ENCODE results near the gene PABPC1L.
A peak's percentile ranks its signal among the peaks of the same experiment; 100 is the strongest.

PABPC1L gene

DNA sequence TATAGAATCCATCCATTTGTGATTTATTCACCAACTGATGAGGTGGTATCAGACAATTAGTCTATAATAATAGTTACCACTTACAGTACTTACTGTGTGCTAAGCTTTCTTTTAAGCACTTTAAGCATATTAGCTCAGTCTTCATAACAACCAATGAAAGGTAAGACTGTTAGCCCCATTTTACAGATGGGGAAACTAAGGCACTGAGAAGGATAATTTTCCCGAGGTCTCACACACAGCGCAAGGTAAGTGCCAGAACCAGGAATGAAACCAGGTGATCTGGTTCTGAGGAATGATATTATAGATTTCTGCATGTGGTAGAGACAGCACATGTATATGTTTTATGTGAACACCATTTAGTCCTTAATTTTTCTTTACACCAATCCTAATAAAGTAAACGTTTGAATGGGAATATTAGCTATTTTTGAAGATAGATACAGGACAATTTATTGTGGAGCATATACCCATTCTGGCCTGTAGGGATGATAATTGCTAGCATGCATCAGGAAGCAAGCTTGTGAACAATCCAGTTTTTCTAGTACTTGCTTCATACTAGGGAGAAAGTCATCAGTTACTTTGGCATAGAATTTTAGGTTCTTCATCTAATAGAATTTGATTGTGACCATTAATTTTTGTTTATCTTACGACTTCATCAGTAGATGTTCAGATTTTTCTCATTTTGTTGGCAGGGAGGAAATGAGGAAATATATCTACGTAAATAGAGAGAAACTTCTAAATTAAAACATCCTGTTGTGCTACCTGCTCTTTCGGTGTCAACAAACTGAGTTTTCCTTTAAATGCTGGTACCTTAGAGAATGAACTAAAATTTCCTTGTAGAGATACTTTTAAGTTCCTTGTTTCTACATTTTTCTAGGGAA lies 21.4 kb upstream of the PABPC1L start:
- DNase-seq (ENCODE audit: low spot score in 2 of 2) (no peak), ATAC-seq (no peak)
- Mint-ChIP-seq H3K36me3 (peaks cover 70% of the 10 kb centered on the region), H3K9me3 (no peaks in the 10 kb centered on the region), H3K4me3 (peak overlapping the region; percentile 93), H3K27ac (peak overlapping the region; percentile 93), H3K4me1 (peaks cover 75% of the 10 kb centered on the region)

DNA sequence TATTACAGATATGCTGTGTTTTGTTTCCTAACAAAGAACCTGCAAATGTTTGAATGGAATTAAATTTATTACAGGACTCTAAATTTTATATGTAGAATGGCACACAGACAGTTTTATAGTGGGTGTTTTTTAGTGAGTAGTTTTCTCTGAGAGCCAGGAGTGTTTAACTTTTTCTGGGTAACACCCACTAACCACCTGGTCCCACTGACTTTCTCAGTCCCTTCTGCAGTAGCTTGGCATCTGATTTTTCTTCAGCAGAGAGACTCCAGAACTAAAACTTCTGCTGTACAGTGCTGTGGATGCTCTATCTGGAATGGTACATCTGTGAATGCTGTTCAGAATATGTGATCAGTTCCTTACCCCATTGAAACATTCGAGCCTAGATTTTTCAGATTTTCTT lies 18.0 kb upstream of the PABPC1L start:
- DNase-seq (ENCODE audit: low spot score in 2 of 2) (no peak), ATAC-seq (peak; percentile 47)
- Mint-ChIP-seq H3K27ac (peak overlapping the region; percentile 37), H3K4me1 (peaks cover 86% of the 10 kb centered on the region), H3K4me3 (no peak overlapping the region), H3K9me3 (no peaks in the 10 kb centered on the region), H3K36me3 (peaks cover 80% of the 10 kb centered on the region)

DNA sequence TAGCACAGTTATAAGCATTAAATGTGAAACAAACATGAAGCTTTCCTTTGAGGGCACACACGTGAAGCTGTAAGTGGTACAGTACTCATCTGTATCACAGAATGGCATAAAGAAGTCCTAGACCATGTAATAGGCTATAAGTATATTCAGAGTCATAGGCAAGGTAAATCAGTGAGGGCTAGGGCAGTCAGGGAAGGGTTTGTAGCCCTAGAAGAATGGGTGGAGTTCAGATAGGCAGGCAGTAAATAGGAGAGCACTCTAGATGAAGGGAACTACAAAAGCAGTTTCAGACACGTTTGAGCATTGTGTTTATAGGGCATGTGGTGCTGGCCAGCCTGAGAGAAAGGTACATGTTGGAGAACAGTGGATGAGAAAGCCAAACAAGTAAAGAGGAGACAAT lies 14.9 kb upstream of the PABPC1L start:
- H3K9me3 Mint-ChIP-seq: no peaks in the 10 kb centered on the region
- H3K4me1 Mint-ChIP-seq: peaks cover 78% of the 10 kb centered on the region
- peaks cover 71% of the 10 kb centered on the region for H3K36me3 Mint-ChIP-seq
- no peak overlapping the region for H3K4me3 Mint-ChIP-seq
- DNase-seq (ENCODE audit: low spot score in 2 of 2) (no peak), ATAC-seq (no peak)
- peak overlapping the region; percentile 67 for H3K27ac Mint-ChIP-seq

- H3K4me1 Mint-ChIP-seq: peaks cover 78% of the 10 kb centered on the region
- H3K9me3 Mint-ChIP-seq: no peaks in the 10 kb centered on the region
- ATAC-seq (no peak), DNase-seq (ENCODE audit: low spot score in 2 of 2) (no peak)
- peak overlapping the region; percentile 32 for H3K27ac Mint-ChIP-seq
- H3K36me3 Mint-ChIP-seq: peaks cover 66% of the 10 kb centered on the region
- no peak overlapping the region for H3K4me3 Mint-ChIP-seq
Measured at GRCh38 chr20:44896583-44896982, 13.3 kb upstream of the PABPC1L start.

DNA sequence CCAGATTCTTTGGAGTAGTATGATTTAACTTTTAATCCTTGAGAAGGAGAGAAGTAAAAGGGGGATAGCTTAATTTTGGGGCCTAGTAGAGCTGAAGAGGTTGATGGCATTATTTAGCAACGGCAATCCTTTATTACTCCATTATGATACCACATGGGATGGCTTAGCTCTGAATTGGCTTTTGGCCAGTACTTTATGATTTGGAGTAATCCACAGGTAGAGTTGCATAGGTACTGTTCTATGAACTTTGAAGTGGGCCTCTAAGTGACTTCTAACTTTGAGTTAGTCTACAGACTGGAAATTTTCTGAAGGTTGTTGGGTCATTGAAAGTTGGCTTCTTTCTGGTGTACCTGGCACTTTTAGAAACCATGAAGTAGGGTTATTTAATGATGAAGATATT lies 12.7 kb upstream of the PABPC1L start:
- no peak overlapping the region for H3K4me3 Mint-ChIP-seq
- peak overlapping the region; percentile 32 for H3K27ac Mint-ChIP-seq
- peaks cover 66% of the 10 kb centered on the region for H3K36me3 Mint-ChIP-seq
- H3K4me1 Mint-ChIP-seq: peaks cover 75% of the 10 kb centered on the region
- ATAC-seq (no peak), DNase-seq (ENCODE audit: low spot score in 2 of 2) (no peak)
- H3K9me3 Mint-ChIP-seq: no peaks in the 10 kb centered on the region

GRCh38 chr20:44900231-44900854 lies 9.5 kb upstream of the PABPC1L start:
- peak overlapping the region; percentile 19 for H3K4me3 Mint-ChIP-seq
- peaks cover 73% of the 10 kb centered on the region for H3K36me3 Mint-ChIP-seq
- H3K4me1 Mint-ChIP-seq: peaks cover 50% of the 10 kb centered on the region
- H3K9me3 Mint-ChIP-seq: no peaks in the 10 kb centered on the region
- H3K27ac Mint-ChIP-seq: peak overlapping the region; percentile 90
- peak; percentile 71 for ATAC-seq
- DNase-seq (ENCODE audit: low spot score in 2 of 2): no peak

DNA sequence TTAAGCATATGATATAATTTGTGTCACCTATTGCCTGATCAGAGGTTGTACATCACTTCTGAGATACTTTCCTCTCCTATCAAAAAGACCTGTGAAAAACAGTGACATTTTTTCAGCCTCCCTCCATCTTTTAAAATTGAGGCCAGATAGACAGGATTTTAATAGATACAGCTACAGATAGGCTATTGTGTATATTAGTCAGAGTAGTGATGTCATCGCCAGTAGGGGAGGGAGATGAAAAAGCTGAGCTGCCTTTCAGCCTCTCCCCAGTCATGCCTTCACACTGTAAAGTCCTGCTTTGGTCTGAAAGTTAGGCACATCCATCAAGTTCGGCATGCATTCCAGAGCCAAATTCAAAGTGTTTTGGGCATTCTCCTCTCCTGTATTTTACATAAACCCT lies 7.9 kb upstream of the PABPC1L start:
- Mint-ChIP-seq H3K36me3 (peaks cover 84% of the 10 kb centered on the region), H3K4me1 (peaks cover 33% of the 10 kb centered on the region), H3K27ac (peak overlapping the region; percentile 90), H3K9me3 (no peaks in the 10 kb centered on the region), H3K4me3 (no peak overlapping the region)
- ATAC-seq: peak; percentile 55
- DNase-seq (ENCODE audit: low spot score in 2 of 2): no peak

GRCh38 chr20:44904377-44904776 lies 5.5 kb upstream of the PABPC1L start:
- peaks cover 26% of the 10 kb centered on the region for H3K4me1 Mint-ChIP-seq
- no peak overlapping the region for H3K4me3 Mint-ChIP-seq
- H3K36me3 Mint-ChIP-seq: peaks cover 95% of the 10 kb centered on the region
- no peak overlapping the region for H3K27ac Mint-ChIP-seq
- no peaks in the 10 kb centered on the region for H3K9me3 Mint-ChIP-seq
- DNase-seq (ENCODE audit: low spot score in 2 of 2): no peak
- no peak for ATAC-seq

DNA sequence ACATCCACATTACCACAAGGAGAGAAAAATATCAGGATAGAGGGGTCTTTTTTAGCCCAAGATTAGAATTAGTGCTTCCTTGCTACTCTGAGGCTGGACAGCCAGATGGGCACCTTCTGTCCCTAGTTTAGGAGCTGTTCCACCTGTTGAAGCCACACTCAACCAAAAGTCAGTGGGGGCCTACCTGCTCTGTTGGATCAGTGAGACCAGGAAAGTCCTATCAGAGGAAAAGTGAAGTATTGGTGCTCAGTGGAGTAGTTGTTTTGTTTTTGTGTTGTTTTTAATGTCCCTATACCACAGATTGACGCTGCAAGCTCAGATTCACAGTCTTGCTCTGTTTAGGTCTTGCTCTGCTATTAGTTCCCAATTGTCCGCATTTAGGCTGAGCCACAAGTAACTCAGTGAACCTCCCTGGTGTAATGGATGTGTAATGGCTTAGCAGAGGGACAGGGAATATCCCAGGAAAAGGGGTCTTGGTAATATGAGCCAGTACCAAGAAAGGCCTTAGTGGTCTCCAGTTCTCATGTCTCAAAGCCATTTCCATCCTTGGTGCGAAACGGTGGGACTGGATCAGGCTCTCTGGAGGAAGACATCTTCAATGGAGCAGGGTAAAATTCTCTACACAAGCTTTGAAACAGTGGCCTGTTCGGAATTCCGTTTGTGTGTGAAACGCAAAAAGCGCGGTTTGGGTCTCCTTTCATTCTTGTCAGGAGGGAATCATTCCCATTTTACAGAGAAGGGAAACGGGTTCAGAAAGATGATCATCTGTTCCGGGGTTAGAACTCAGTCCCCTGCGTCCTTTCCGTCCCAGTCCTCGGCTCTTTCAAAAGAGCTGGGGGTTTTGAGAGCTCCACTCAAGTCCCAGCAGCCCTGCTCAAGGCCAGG lies 631 bp upstream of the PABPC1L start:
- H3K36me3 Mint-ChIP-seq: peaks cover 80% of the 10 kb centered on the region
- DNase-seq (ENCODE audit: low spot score in 2 of 2): no peak

GRCh38 chr20:44910690-44911262 lies 916 bp downstream of the PABPC1L start:
- H3K4me1 Mint-ChIP-seq: peaks cover 21% of the 10 kb centered on the region
- peak overlapping the region; percentile 83 for H3K4me3 Mint-ChIP-seq
- H3K9me3 Mint-ChIP-seq: no peaks in the 10 kb centered on the region
- peak overlapping the region; percentile 71 for H3K27ac Mint-ChIP-seq
- no peak for ATAC-seq
- DNase-seq (ENCODE audit: low spot score in 2 of 2): peak in 1 of 2 donors; percentile 53
- H3K36me3 Mint-ChIP-seq: peaks cover 76% of the 10 kb centered on the region

More for the DNA sequence above, 631 bp upstream of the PABPC1L start:
- Mint-ChIP-seq H3K4me1 (peaks cover 12% of the 10 kb centered on the region), H3K9me3 (no peaks in the 10 kb centered on the region), H3K27ac (peak overlapping the region; percentile 71), H3K4me3 (peak overlapping the region; percentile 83)
- no peak for ATAC-seq

DNA sequence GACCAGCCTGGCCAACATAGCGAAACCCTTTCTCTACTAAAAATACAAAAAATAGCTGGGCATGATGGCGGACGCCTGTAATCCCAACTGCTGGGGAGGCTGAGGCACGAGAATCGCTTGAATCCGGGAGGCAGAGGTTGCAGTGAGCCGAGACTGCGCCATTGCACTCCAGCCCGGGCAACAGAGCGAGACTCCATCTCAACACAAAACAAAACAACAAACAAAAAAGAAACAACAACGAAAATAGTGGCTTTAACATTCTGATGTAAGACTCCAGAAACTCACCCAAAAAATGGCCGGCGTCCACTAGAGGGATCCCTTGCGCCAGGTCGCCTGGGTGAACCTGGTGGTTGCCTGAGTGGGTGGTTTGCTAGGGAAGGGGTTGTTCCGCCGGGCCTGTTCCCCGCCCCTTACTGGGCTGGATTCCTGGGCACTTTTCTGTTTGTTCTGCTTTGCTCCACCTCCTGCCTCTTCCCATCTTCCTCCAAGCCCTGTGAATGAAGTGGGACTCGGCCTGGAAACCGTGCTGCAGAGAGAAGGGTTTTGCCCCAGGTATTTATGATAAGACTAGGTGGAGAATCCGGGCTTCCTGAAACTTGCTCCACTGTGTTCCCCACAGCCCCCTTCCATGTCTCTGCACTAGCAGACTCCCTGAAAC lies 1.5 kb downstream of the PABPC1L start:
- ATAC-seq (no peak), DNase-seq (ENCODE audit: low spot score in 2 of 2) (peak; percentile 13 to 63)
- no peaks in the 10 kb centered on the region for H3K9me3 Mint-ChIP-seq
- peaks cover 21% of the 10 kb centered on the region for H3K4me1 Mint-ChIP-seq
- H3K27ac Mint-ChIP-seq: no peak overlapping the region
- H3K36me3 Mint-ChIP-seq: peaks cover 76% of the 10 kb centered on the region
- H3K4me3 Mint-ChIP-seq: peak overlapping the region; percentile 83

GRCh38 chr20:44912189-44912588 lies 2.3 kb downstream of the PABPC1L start:
- ATAC-seq (no peak), DNase-seq (ENCODE audit: low spot score in 2 of 2) (no peak)
- H3K4me3 Mint-ChIP-seq: no peak overlapping the region
- no peak overlapping the region for H3K27ac Mint-ChIP-seq
- H3K36me3 Mint-ChIP-seq: peaks cover 75% of the 10 kb centered on the region
- peaks cover 21% of the 10 kb centered on the region for H3K4me1 Mint-ChIP-seq
- no peaks in the 10 kb centered on the region for H3K9me3 Mint-ChIP-seq

DNA sequence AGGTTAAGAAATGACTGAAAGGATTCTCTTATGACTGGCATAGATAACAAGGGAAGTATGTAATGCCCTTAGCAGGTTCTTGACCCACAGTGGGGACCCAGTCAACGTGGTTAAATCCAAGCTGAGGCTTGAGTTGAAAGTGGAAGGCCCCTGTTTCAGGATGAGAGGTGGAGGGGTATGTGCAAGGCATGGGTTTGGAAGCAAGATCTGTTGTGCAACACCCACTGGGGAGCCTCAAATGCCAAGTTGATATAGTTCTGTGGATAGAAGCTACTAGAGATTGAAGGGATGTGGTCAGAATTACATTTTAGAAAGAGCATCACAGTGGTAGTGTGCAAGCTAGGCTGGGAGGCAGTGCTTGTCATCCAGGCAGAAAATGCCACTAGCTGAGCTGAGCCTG lies 5.1 kb downstream of the PABPC1L start:
- H3K27ac Mint-ChIP-seq: no peak overlapping the region
- peak in 1 of 2 donors; percentile 60 for DNase-seq (ENCODE audit: low spot score in 2 of 2)
- peaks cover 8% of the 10 kb centered on the region for H3K4me1 Mint-ChIP-seq
- no peak overlapping the region for H3K4me3 Mint-ChIP-seq
- peaks cover 62% of the 10 kb centered on the region for H3K36me3 Mint-ChIP-seq
- H3K9me3 Mint-ChIP-seq: no peaks in the 10 kb centered on the region
- ATAC-seq: peak; percentile 64

- Mint-ChIP-seq H3K36me3 (peaks cover 56% of the 10 kb centered on the region), H3K4me3 (no peak overlapping the region), H3K27ac (no peak overlapping the region), H3K4me1 (peaks cover 8% of the 10 kb centered on the region), H3K9me3 (no peaks in the 10 kb centered on the region)
- no peak for ATAC-seq
- no peak for DNase-seq (ENCODE audit: low spot score in 2 of 2)
Measured at GRCh38 chr20:44916586-44916985, 6.7 kb downstream of the PABPC1L start.
